SK-N-SH (cell line): ENCODE data around the gene TAGLN2.

ENCODE experiments used
- IRF3 ChIP-seq: fragments of 150-350 bp; IDR thresholded peaks from 2 replicates; pipeline ENCODE4 v1.6.1; 2016; ENCODE audit warnings: mild to moderate bottlenecking, low read depth, low read length
- JUND ChIP-seq: IDR thresholded peaks from 2 replicates; pipeline ENCODE4 v1.4.0; 2012
- POLR2AphosphoS5 ChIP-seq: IDR thresholded peaks from 2 replicates; pipeline ENCODE4 v1.6.1; 2012; ENCODE audit warnings: low read depth, low read length
- RXRA ChIP-seq: IDR thresholded peaks from 2 replicates; pipeline ENCODE4 v1.4.0; 2012; ENCODE audit warnings: low read depth, mild to moderate bottlenecking, borderline replicate concordance
- SIN3A ChIP-seq: IDR thresholded peaks from 2 replicates; pipeline ENCODE4 v1.6.1; 2012; ENCODE audit warnings: low read depth, mild to moderate bottlenecking, low read length, moderate library complexity, borderline replicate concordance
- USF2 ChIP-seq: fragments of 150-350 bp; IDR thresholded peaks from 2 replicates; pipeline ENCODE4 v1.6.1; 2017; ENCODE audit warnings: antibody characterized with exemption, low read length, low read depth, borderline replicate concordance
- TF ChIP-seq, protein P1 (sequence below): fragments of 200-600 bp; sonication (generic); IDR thresholded peaks from 2 replicates; pipeline ENCODE4 v1.6.1; 2017; ENCODE audit warnings: antibody characterized with exemption, mild to moderate bottlenecking, moderate library complexity

DNA sequence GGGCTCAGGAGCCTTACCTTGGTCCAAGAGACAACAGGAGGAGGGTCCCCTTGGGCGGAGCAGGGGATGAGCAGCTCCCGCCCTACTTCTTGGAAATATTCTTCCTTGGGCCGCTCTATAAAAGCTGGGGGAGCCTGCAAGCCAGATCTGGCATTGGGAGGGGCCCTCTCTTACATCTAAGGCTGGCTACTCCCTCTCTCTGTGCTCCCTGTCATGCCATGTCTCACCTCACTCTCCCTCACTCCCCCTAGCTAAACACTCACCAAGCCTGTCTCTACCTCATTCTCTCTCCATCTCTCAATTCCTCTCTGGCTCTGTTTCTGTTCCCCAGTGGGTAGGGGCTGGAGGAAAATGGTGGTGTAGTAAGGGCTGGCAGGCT, 6.5 kb upstream of the TAGLN2 start:
- TF ChIP-seq POLR2AphosphoS5 (no peak), JUND (no peak), RXRA (no peak), USF2 (no peak), IRF3 (no peak), SIN3A (no peak)
- TF ChIP-seq, protein P1, sequence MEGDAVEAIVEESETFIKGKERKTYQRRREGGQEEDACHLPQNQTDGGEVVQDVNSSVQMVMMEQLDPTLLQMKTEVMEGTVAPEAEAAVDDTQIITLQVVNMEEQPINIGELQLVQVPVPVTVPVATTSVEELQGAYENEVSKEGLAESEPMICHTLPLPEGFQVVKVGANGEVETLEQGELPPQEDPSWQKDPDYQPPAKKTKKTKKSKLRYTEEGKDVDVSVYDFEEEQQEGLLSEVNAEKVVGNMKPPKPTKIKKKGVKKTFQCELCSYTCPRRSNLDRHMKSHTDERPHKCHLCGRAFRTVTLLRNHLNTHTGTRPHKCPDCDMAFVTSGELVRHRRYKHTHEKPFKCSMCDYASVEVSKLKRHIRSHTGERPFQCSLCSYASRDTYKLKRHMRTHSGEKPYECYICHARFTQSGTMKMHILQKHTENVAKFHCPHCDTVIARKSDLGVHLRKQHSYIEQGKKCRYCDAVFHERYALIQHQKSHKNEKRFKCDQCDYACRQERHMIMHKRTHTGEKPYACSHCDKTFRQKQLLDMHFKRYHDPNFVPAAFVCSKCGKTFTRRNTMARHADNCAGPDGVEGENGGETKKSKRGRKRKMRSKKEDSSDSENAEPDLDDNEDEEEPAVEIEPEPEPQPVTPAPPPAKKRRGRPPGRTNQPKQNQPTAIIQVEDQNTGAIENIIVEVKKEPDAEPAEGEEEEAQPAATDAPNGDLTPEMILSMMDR, result no peak
